SU-DHL-6 (cell line): ENCODE measurements around the gene KMT5C.

Source experiments
- CTCF ChIP-seq: fragments of 200-600 bp; sonication (generic); IDR thresholded peaks from one replicate; pipeline ENCODE4 v1.5.1; 2017; ENCODE audit warnings: antibody characterized with exemption, mild to moderate bottlenecking, low read length, moderate library complexity; ENCODE audit not compliant: insufficient read depth, poor library complexity, severe bottlenecking
- EZH2phosphoT487 ChIP-seq: fragments of 200-600 bp; sonication (generic), shearing (Covaris generic); conservative IDR thresholded peaks from 2 replicates; pipeline ENCODE4 v1.6.1; 2018; ENCODE audit warnings: mild to moderate bottlenecking, antibody characterized with exemption, low read length, moderate library complexity, mixed read lengths

GRCh38 chr19:55347442-55348009 is 7.8 kb downstream of the KMT5C start:
- no peak for TF ChIP-seq CTCF
- TF ChIP-seq EZH2phosphoT487: no peak
